Neural progenitor cell (in vitro differentiated cells): Measurements from ENCODE around the gene SSTR4.

Experiments
- CTCF ChIP-seq: fragments of 200-600 bp; sonication (generic); IDR thresholded peaks from 2 replicates; pipeline ENCODE4 v1.5.1; 2017; ENCODE audit warnings: antibody characterized with exemption, mild to moderate bottlenecking
- EZH2 ChIP-seq: fragments of 200-600 bp; sonication (generic); IDR thresholded peaks from 2 replicates; pipeline ENCODE4 v1.6.1; 2017; ENCODE audit warnings: antibody characterized with exemption, mild to moderate bottlenecking, moderate library complexity
- EZH2phosphoT487 ChIP-seq: fragments of 200-600 bp; sonication (generic); IDR thresholded peaks from 2 replicates; pipeline ENCODE4 v1.6.1; 2017; ENCODE audit warnings: antibody characterized with exemption

DNA sequence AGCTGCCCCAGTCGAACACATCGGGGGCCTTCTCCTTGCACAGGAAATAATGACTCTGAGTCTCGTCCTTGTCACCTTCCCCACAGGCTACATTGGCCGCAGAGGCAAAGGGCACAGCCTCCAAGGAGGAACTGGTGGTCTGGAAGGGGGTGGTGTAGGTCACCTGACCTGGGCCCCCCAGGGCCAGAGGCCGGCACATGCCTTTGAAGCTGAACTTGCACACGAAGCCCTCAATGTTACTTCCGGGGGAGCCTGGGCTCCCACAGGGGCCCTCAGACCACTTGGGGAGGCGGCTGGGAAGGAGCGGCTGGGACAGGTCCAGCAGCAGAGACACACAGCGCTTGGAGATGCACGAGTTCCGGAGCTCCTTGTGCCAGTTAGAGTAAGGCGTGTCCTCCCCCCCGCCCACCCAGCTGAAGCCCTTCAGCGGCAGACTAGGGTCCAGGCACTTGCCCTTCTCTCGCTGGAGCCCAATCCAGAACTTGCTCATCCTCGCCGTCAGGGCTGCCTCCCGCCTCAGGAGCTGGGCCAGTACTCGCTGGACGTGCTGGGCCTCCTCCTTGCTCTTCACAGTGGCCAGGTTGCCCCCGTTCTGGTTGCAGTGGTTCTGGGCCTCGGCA lies 50.4 kb downstream of the SSTR4 start:
- TF ChIP-seq CTCF = no peak
- no peak for TF ChIP-seq EZH2phosphoT487
- no peak for TF ChIP-seq EZH2
